ENCODE results near the gene SORT1.
"Not testable (repeated sequence)": the region's sequence is repeated elsewhere in the genome, so short reads cannot be mapped to it uniquely, and the experiment has no call there.

Gene SORT1

GRCh38 chr1:109398343-109399225 is 866 bp upstream of the SORT1 start:
- DNase-seq = peak in 1 of 56 donors; percentile 54

- peak in 1 of 56 donors; percentile 31 for DNase-seq
These were observed 692 bp downstream of the SORT1 start for GRCh38 chr1:109396871-109397580.

GRCh38 chr1:109396513-109396839 is 1.2 kb downstream of the SORT1 start:
- DNase-seq = peak in 7 of 56 donors; percentile 7 to 33 (median 20)

GRCh38 chr1:109395602-109396512 is 1.9 kb downstream of the SORT1 start:
- DNase-seq = no peak

- DNase-seq = not testable (repeated sequence)
These were observed 2.5 kb downstream of the SORT1 start for GRCh38 chr1:109395282-109395599.

GRCh38 chr1:109394591-109395281 is 3.0 kb downstream of the SORT1 start:
- no peak for DNase-seq

GRCh38 chr1:109393617-109394233 is 4.0 kb downstream of the SORT1 start:
- DNase-seq = no peak

- peak in 46 of 56 donors; percentile 19 to 81 (median 60) for DNase-seq
These were observed 4.7 kb downstream of the SORT1 start for GRCh38 chr1:109392788-109393616.

GRCh38 chr1:109392037-109392787 is 5.5 kb downstream of the SORT1 start:
- peak in 33 of 56 donors; percentile 13 to 73 (median 45) for DNase-seq

- no peak for DNase-seq
These were observed 6.1 kb downstream of the SORT1 start for GRCh38 chr1:109391626-109392025.

GRCh38 chr1:109391157-109391556 is 6.6 kb downstream of the SORT1 start:
- no peak for DNase-seq

GRCh38 chr1:109389638-109390341 is 7.9 kb downstream of the SORT1 start:
- DNase-seq = no peak

- DNase-seq = peak in 11 of 56 donors; percentile 16 to 55 (median 28)
These were observed 8.7 kb downstream of the SORT1 start for GRCh38 chr1:109388884-109389637.

GRCh38 chr1:109388208-109388711 is 9.5 kb downstream of the SORT1 start:
- no peak for DNase-seq

GRCh38 chr1:109386054-109386717 is 11.5 kb downstream of the SORT1 start:
- no peak for DNase-seq

GRCh38 chr1:109385417-109385816 is 12.3 kb downstream of the SORT1 start:
- peak in 12 of 56 donors; percentile 17 to 59 (median 26) for DNase-seq
